ENCODE measurements around the gene RPS5. TPM values are rescaled to one million over a fixed set of nuclear protein-coding genes. Genes with fewer than 3 reads are reported as not detected.

Gene RPS5
- total and polyA plus RNA-seq, 9 of the 15 experiments (the other 6 are each of a cell fraction or from before 2014, with no cell fraction given): 1,228 to 3,570 (median 2,484) TPM

- TF ChIP-seq TAL1 (IDR thresholded peaks at IDR 0.05) (no peak), ZNF431 (CRISPR knock-in tag; IDR thresholded peaks at IDR 0.05) (no peak), ZKSCAN3 (CRISPR knock-in tag; IDR thresholded peaks at IDR 0.05) (no peak), SNIP1 (IDR thresholded peaks at IDR 0.05; ENCODE audit: low read depth) (no peak), SIN3A (IDR thresholded peaks at IDR 0.05; ENCODE audit: borderline replicate concordance in 2 of 2, control insufficient read depth in 1 of 2, low read depth in 2 of 2, low read length in 2 of 2) (peak in 1 of 2 experiments; percentile 50; a peak in 1 of 4 replicates), TEAD2 (tag; IDR thresholded peaks at IDR 0.05) (no peak), SFPQ (IDR thresholded peaks at IDR 0.05; ENCODE audit: low read depth, low read length) (no peak), RAD21 (CRISPR knock-in tag; conservative IDR thresholded peaks at IDR 0.05 in 1 of 2, IDR thresholded peaks at IDR 0.05 in 1 of 2) (peak in 1 of 2 experiments; percentile 14; a peak in 2 of 4 replicates), CBFA2T2 (conservative IDR thresholded peaks at IDR 0.05) (no peak), TAF15 (IDR thresholded peaks at IDR 0.05; ENCODE audit: low read depth, low read length) (no peak), ZNF57 (CRISPR knock-in tag; IDR thresholded peaks at IDR 0.05) (no peak), CREB3L1 (IDR thresholded peaks at IDR 0.05; ENCODE audit: borderline replicate concordance, low read depth) (0 out of 2 replicates have a peak, but pooled peaks have one; percentile 39), BCOR (IDR thresholded peaks at IDR 0.05) (peak; percentile 82), CBX1 (IDR thresholded peaks at IDR 0.05; ENCODE audit: low read depth) (no peak; the same call in 1 of the 2 replicates), BHLHE40 (IDR thresholded peaks at IDR 0.05; ENCODE audit: low read length) (peak; percentile 80), HMG20B (CRISPR knock-in tag; IDR thresholded peaks at IDR 0.05) (no peak), ZBTB2 (IDR thresholded peaks at IDR 0.05) (peak; percentile 87), MXD1 (CRISPR knock-in tag; IDR thresholded peaks at IDR 0.05; ENCODE audit: borderline replicate concordance, poor library complexity, severe bottlenecking) (no peak), RBM34 (IDR thresholded peaks at IDR 0.05; ENCODE audit: borderline replicate concordance, insufficient read depth, low read length) (no peak), RFX5 (IDR thresholded peaks at IDR 0.05; ENCODE audit: low read depth, low read length) (peak; percentile 96), BDP1 (IDR thresholded peaks at IDR 0.05; ENCODE audit: insufficient read depth, insufficient read length) (no peak), MAFF (IDR thresholded peaks at IDR 0.05; ENCODE audit: low read length) (no peak), GATAD2B (IDR thresholded peaks at IDR 0.05; ENCODE audit: borderline replicate concordance) (no peak)
These were observed 14.1 kb downstream of the RPS5 start (continued) for GRCh38 chr19:58400916-58401839.
